Stimulated activated CD4-positive, alpha-beta T cell treated with anti-CD3 and anti-CD28 coated beads, Interleukin-2, amount 100 ng/mL, for 4 hours (primary cell): Measurements from ENCODE around the gene DNAH1.

ENCODE experiments used
- DNase-seq: peaks from one replicate; pipeline ENCODE4 v3.0.0-alpha.2; 2020; ENCODE audit warnings: low read depth

DNAH1 gene

GRCh38 chr3:52290596-52291507 is 25.3 kb upstream of the DNAH1 start:
- no peak for DNase-seq

- no peak for DNase-seq
Observed at GRCh38 chr3:52291508-52292181, 24.5 kb upstream of the DNAH1 start.

GRCh38 chr3:52292247-52293065 is 23.7 kb upstream of the DNAH1 start:
- no peak for DNase-seq

GRCh38 chr3:52293491-52294319 is 22.4 kb upstream of the DNAH1 start:
- DNase-seq, result no peak

- no peak for DNase-seq
Observed at GRCh38 chr3:52294320-52295150, 21.6 kb upstream of the DNAH1 start.

GRCh38 chr3:52295671-52296208 is 20.4 kb upstream of the DNAH1 start:
- no peak for DNase-seq

- DNase-seq, result no peak
Observed at GRCh38 chr3:52297242-52298148, 18.6 kb upstream of the DNAH1 start.

GRCh38 chr3:52298149-52299098 is 17.7 kb upstream of the DNAH1 start:
- no peak for DNase-seq

- DNase-seq, result no peak
Observed at GRCh38 chr3:52299247-52299878, 16.8 kb upstream of the DNAH1 start.

- DNase-seq, result no peak
Observed at GRCh38 chr3:52299879-52300611, 16.1 kb upstream of the DNAH1 start.

- DNase-seq, result no peak
Observed at GRCh38 chr3:52302426-52303145, 13.5 kb upstream of the DNAH1 start.

- DNase-seq, result no peak
Observed at GRCh38 chr3:52303811-52304210, 12.3 kb upstream of the DNAH1 start.

GRCh38 chr3:52305926-52306325 is 10.2 kb upstream of the DNAH1 start:
- no peak for DNase-seq

GRCh38 chr3:52306978-52307377 is 9.1 kb upstream of the DNAH1 start:
- DNase-seq, result no peak

GRCh38 chr3:52308308-52308707 is 7.8 kb upstream of the DNAH1 start:
- no peak for DNase-seq

GRCh38 chr3:52310861-52311575 is 5.1 kb upstream of the DNAH1 start:
- DNase-seq, result peak; percentile 25
